Panc1 (cell line): Measurements from ENCODE around the gene BTRC.

Experiments used
- REST ChIP-seq, 2 experiments: IDR thresholded peaks; 2 replicates each; pipeline ENCODE4 v1.6.1; 2011 to 2012; ENCODE audit warnings: low read depth in 2 of 2, control low read depth in 1 of 2, low read length in 1 of 2, mild to moderate bottlenecking in 1 of 2, moderate library complexity in 1 of 2; ENCODE audit not compliant: insufficient read depth in 1 of 2
- TF ChIP-seq, protein P1 (sequence below): fragments of 450-650 bp; IDR thresholded peaks from 2 replicates; pipeline ENCODE4 v1.5.1; 2017; ENCODE audit warnings: mild to moderate bottlenecking

DNA sequence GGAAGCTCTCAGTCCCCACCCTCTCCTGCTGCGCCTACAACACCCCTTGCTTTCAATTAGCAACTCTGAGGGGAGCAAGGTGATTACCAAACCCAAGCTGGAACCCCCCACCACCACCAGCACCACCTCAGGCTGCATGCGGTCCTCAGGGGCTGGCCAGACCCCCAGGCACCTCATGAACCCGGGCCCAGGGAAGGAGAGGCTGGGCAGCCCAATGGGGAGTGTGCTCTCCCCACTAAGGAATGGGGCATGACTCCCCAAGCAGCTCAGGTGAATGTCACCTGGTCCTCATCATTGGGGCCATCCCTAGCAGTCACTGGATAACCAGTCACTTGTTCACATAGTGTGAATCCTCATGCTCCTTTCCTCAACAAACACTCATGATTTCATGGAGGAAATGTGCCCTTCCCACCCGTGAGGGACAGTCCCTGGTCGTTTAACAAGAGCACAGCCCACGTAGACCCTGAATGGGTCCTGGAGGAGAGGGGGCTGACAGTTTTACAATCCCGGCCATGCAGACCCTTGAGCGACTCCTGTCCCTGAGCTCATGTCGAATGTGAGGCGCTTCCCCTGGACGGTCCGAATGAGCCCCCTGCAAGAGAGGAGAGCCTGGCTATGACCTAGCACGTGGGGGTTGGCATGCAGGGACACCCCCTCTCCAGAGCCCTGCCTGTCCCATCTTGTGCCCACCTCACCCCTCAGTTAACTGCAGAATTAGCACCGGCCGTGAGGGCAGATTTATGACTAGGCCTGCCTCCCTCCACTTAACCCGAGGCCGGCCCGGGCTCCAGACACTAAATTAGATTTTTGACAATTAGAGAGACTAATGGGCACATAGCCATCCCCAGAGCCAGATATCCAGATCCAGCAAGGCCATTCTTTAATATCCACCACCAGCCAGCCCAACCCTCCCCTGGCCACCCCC, 205.0 kb downstream of the BTRC start:
- no peak for TF ChIP-seq REST (IDR thresholded peaks at IDR 0.05; ENCODE audit: insufficient read depth in 1 of 2, low read depth in 2 of 2, low read length in 1 of 2)
- TF ChIP-seq, protein P1, sequence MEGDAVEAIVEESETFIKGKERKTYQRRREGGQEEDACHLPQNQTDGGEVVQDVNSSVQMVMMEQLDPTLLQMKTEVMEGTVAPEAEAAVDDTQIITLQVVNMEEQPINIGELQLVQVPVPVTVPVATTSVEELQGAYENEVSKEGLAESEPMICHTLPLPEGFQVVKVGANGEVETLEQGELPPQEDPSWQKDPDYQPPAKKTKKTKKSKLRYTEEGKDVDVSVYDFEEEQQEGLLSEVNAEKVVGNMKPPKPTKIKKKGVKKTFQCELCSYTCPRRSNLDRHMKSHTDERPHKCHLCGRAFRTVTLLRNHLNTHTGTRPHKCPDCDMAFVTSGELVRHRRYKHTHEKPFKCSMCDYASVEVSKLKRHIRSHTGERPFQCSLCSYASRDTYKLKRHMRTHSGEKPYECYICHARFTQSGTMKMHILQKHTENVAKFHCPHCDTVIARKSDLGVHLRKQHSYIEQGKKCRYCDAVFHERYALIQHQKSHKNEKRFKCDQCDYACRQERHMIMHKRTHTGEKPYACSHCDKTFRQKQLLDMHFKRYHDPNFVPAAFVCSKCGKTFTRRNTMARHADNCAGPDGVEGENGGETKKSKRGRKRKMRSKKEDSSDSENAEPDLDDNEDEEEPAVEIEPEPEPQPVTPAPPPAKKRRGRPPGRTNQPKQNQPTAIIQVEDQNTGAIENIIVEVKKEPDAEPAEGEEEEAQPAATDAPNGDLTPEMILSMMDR = no peak
